ENCODE data around the gene ABHD16A. TPM values are rescaled to one million over a fixed set of nuclear protein-coding genes. Genes with fewer than 3 reads are reported as not detected.

The ABHD16A gene
- total RNA-seq, 1 donor from 2014 or later, result 41.6 TPM

DNA sequence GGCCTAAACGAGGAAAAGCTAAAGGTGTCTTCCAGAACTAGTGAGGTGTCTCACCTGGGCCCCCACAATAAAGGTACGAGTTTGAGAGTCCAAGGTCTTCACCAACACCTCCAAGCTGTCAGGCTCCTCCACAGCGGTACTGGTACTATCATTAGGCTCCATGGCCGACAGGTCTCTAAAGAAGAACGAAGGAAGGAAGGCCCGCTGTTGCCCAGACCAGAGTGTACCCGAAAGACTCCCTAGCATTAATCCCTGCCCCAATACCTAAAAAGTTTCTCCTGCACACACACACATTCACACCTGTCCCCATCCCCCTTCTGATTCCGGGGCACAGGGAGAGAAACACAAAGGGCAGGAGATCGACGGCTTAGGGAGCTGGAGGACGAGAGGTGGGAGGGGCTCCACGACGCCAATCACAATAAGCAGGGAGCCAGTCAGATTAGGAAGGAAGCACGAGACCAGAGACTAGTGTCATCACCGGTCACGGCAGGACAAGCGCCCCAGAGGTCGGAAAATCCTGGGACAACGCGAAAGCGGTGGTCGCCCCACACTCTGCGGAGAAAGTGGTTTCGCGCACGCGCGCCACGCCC lies 51.4 kb downstream of the ABHD16A start:
- FAIRE-seq (no peak), DNase-seq (ENCODE audit: low spot score in 2 of 2) (peak; percentile 66 to 80)

DNA sequence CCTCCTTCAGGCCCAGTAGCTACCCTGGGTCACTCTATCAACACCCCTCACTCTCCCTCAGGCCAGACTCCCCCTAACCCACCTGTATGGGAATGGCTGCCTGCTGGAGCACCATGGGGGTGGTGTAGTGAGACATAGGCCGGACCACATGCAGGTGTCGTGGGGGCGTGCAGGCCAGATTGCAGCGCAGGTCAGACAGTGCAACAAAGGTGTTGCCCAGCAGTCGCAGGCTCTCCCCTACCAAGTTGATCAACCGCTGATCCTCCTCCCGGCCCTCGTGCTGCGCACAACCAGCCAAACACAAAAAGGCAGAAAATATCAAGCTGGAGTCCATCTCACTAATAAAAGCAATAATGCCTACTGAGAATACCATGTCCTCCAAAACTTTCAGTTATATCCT lies 57.8 kb downstream of the ABHD16A start:
- FAIRE-seq, result no peak
- DNase-seq (ENCODE audit: low spot score in 2 of 2), result no peak

DNA sequence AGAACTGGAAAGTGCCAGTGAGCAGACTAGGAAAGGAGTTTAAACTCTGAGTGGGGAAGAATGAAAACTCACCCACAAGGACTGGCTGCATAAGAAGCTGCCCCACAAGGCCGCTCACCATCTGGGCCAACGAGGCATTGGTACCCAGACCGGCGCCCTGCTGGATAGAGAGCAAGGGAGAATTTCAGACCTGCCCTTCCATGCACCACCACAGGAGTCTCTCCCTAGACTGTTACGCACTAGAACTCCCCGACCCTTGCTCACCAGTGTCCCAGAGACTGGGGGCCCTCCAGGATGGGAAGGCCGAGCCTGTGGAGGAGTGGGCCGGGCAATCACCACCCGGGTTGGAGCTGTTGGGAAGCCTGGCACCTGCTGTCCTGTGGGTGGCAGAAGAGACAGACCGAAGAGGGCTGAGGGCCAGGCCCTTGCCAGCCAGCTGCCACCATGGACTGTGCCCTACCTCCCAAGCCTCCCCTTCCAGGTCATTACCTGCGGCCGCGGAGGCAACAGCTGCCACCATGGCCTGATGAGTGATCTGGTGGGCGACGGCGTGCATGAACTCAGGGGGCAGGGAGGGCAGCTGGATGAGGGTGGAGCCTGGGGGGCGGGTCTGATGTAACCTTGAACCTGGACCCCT lies 59.2 kb downstream of the ABHD16A start:
- no peak for FAIRE-seq
- DNase-seq (ENCODE audit: low spot score in 2 of 2), result no peak

DNA sequence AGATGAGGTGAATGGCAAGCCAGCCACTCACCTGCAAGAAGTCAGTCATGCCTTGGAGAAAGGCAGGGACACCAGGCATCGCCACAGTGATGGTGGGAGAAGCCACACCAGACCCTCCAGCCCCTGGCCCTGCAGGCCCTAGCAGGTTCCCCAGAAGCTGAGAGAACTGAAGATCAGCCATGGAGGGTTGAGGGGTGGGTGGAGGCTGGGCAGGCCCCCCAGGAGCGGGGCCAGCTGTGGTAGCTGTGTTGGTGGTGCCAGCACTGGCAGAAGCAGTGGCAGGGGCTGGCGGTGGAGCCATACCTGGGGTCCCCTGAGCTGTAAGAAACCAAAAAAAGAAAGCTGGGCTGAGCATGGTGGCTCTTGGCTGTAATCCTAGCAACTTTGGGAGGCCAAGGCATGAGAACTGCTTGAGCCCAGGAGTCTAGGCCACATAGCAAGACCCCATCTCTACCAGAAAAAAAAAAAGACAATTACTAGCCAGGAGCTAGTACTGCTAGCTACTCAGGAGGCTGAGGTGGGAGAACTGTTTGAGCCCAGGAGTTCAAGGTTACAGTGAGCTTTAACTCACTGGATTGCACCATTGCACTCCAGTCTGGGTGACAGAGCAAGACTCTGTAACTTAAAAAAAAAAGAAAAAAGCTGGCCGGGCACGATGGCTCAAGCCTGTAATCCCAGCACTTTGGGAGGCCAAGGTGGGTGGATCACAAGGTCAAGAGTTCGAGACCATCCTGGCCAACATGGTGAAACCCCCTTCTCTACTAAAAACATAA lies 60.1 kb downstream of the ABHD16A start:
- FAIRE-seq, result no peak
- no peak for DNase-seq (ENCODE audit: low spot score in 2 of 2)

DNA sequence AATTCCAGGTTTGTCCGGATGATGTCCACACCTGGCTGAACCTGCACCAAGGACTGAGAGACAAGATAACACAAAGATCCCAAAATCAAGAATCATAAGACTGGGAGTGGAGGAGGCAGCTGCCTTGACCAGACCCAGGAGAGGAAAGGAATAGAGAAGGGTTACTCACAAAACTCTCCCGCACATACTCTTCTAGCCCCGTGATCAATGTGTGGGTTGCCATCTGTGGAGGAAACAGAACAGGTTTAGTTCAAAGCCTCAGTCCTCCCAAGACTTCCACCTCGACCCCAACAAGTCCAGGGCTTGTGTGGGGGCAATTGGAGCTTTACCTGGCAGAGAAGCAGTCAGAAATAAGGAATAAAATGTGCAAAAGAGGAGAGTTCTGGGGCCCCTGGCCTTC lies 61.8 kb downstream of the ABHD16A start:
- no peak for DNase-seq (ENCODE audit: low spot score in 2 of 2)

DNA sequence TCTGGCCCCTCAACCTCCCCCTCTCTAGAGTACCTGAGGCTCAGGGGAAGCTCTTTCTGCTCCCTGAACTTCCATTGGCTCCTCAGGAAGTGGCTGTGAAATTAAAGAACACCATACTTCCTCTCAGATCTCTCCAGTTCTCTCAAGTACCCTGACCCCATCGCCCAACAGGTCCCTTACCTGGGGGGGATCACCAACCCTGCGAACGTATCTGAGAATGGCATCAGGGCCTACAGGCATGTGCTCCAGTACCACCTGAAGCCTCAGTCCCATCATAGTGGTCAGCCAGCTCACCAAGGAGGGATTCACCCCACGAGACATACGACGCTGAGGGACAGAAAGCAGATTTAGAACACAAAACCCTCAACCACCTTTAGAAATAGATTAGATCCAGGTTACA lies 62.5 kb downstream of the ABHD16A start:
- FAIRE-seq (no peak), DNase-seq (ENCODE audit: low spot score in 2 of 2) (no peak)

More for the DNA sequence above, 61.8 kb downstream of the ABHD16A start:
- FAIRE-seq, result no peak

DNA sequence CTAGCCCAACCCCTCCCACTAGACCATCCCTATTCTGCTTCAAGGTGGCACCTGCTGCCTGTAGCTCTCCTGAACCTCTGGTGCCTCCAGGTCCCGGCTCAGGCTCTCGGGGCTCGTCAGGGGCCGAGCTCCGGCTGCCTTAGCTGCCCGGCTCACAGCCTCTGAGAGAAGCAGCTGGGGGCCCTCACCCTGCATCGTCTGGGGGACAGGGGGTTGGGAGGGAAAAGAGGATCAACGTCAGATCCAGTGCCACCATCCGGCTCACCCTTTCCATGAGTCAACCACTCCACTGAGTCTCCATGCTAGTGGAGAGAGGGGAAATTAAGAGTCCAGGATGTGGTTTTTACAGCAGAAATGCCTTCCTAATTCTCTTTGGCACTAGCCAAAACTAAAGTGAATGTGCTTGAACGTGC lies 63.7 kb downstream of the ABHD16A start:
- DNase-seq (ENCODE audit: low spot score in 2 of 2) (no peak), FAIRE-seq (no peak)

DNA sequence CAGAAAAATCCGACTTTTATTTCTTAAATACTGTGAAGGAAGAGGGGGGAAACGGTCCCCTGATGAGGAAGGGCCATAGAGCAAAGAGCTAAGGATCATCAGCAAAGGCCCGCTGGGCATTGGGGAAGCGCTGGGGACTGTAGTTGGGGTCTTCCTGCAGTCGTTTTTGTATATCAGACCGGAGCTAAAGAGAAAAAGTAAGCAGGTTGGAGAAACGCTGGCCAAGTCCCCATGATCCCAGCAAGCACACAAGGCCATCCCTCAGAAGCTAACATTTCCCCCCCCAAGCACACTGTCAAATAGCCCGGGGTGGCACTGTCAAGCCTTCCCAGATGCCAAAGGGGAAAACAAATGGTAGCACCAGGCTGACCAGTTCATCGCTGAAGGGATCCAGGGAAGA lies 64.1 kb downstream of the ABHD16A start:
- no peak for DNase-seq (ENCODE audit: low spot score in 2 of 2)
- FAIRE-seq, result no peak

Small RNA genes lying within 50 kb of the gene (small RNA-seq; reads per million reads assigned to genes)
- not detected for gene LY6G6D
- gene MIR4646, result not detected
- gene RF00019, result not detected

Other genes starting within 250 kb of the ABHD16A start
- 0.41 TPM for gene MICB, start 205.2 kb downstream of the ABHD16A start, total RNA-seq
- gene MCCD1, start 174.4 kb downstream of the ABHD16A start, total RNA-seq, result not detected
- gene DDX39B, start 161.3 kb downstream of the ABHD16A start, total RNA-seq, result 318 TPM
- 54.6 TPM for gene ATP6V1G2, start 156.7 kb downstream of the ABHD16A start, total RNA-seq
- 20.4 TPM for gene NFKBIL1, start 155.7 kb downstream of the ABHD16A start, total RNA-seq
- gene LTA, start 131.0 kb downstream of the ABHD16A start, total RNA-seq, result not detected
- not detected for gene TNF, start 127.8 kb downstream of the ABHD16A start, total RNA-seq
- not detected for gene LTB, start 120.9 kb downstream of the ABHD16A start, total RNA-seq
- gene LST1, start 117.0 kb downstream of the ABHD16A start, total RNA-seq, result 1.2 TPM
- not detected for gene NCR3, start 110.3 kb downstream of the ABHD16A start, total RNA-seq
- 6.9 TPM for gene AIF1, start 88.1 kb downstream of the ABHD16A start, total RNA-seq
- gene PRRC2A, start 82.6 kb downstream of the ABHD16A start, total RNA-seq, result 30.6 TPM
- 150 TPM for gene BAG6, start 50.7 kb downstream of the ABHD16A start, total RNA-seq
- 0.41 TPM for gene APOM, start 47.4 kb downstream of the ABHD16A start, total RNA-seq
- gene C6orf47, start 42.5 kb downstream of the ABHD16A start, total RNA-seq, result 16.7 TPM
- gene GPANK1, start 38.3 kb downstream of the ABHD16A start, total RNA-seq, result 11.4 TPM
- gene CSNK2B, start 37.2 kb downstream of the ABHD16A start, total RNA-seq, result 66.0 TPM
- 1.6 TPM for gene LY6G5B, start 33.3 kb downstream of the ABHD16A start, total RNA-seq
- gene LY6G5C, start 22.3 kb downstream of the ABHD16A start, total RNA-seq, result 5.3 TPM
- gene LY6G6F, start 3.5 kb upstream of the ABHD16A start, total RNA-seq, result not detected
- gene LY6G6D, start 12.0 kb upstream of the ABHD16A start, total RNA-seq, result not detected
- not detected for gene LY6G6C, start 18.4 kb upstream of the ABHD16A start, total RNA-seq
- gene MPIG6B, start 20.0 kb upstream of the ABHD16A start, total RNA-seq, result not detected
- gene DDAH2, start 26.0 kb upstream of the ABHD16A start, total RNA-seq, result 90.9 TPM
- gene CLIC1, start 33.2 kb upstream of the ABHD16A start, total RNA-seq, result 26.1 TPM
- gene MSH5, start 36.7 kb upstream of the ABHD16A start, total RNA-seq, result 2.9 TPM
- 0.82 TPM for gene SAPCD1, start 59.3 kb upstream of the ABHD16A start, total RNA-seq
- gene VWA7, start 74.0 kb upstream of the ABHD16A start, total RNA-seq, result under 0.01 TPM
- gene VARS1, start 92.4 kb upstream of the ABHD16A start, total RNA-seq, result 34.6 TPM
- 23.6 TPM for gene LSM2, start 103.6 kb upstream of the ABHD16A start, total RNA-seq
- gene HSPA1L, start 112.0 kb upstream of the ABHD16A start, total RNA-seq, result 5.7 TPM
- gene HSPA1A, start 112.2 kb upstream of the ABHD16A start, total RNA-seq, result 111 TPM
- 180 TPM for gene HSPA1B, start 124.4 kb upstream of the ABHD16A start, total RNA-seq
- gene NEU1, start 159.5 kb upstream of the ABHD16A start, total RNA-seq, result 19.6 TPM
- gene SLC44A4, start 175.7 kb upstream of the ABHD16A start, total RNA-seq, result not detected
- gene EHMT2, start 194.4 kb upstream of the ABHD16A start, total RNA-seq, result 102 TPM
- gene ZBTB12, start 198.8 kb upstream of the ABHD16A start, total RNA-seq, result 25.7 TPM
- 3.7 TPM for gene C2, start 224.4 kb upstream of the ABHD16A start, total RNA-seq
- 0.82 TPM for gene CFB, start 242.8 kb upstream of the ABHD16A start, total RNA-seq

Measured in frontal cortex (tissue), 4 donors.